HEK293T (cell line): ENCODE results near the gene PRKCH.

ENCODE experiments used
- ELF4 ChIP-seq: fragments of 450-650 bp; IDR thresholded peaks from 2 replicates; pipeline ENCODE4 v1.6.1; 2017; ENCODE audit warnings: antibody characterized with exemption
- NFRKB ChIP-seq: fragments of 450-650 bp; IDR thresholded peaks from 2 replicates; pipeline ENCODE4 v1.6.1; 2016; ENCODE audit warnings: mild to moderate bottlenecking, moderate library complexity
- SUZ12 ChIP-seq: fragments of 450-650 bp; IDR thresholded peaks from 2 replicates; pipeline ENCODE4 v1.6.1; 2016; ENCODE audit warnings: mild to moderate bottlenecking

- TF ChIP-seq ELF4: no peak
- no peak for TF ChIP-seq NFRKB
- TF ChIP-seq SUZ12: no peak
These were observed 43.6 kb upstream of the PRKCH start for GRCh38 chr14:61277784-61278183.
